Endothelial cell of hepatic sinusoid (primary cell): ENCODE results near the gene ZNF157.

Experiments used
- in situ Hi-C: cut with HindIII; loops from 2 replicates; pipeline ENCODE4 v1.10.0; 2017; ENCODE audit warnings: low sequenced_read_pairs

Gene ZNF157

DNA sequence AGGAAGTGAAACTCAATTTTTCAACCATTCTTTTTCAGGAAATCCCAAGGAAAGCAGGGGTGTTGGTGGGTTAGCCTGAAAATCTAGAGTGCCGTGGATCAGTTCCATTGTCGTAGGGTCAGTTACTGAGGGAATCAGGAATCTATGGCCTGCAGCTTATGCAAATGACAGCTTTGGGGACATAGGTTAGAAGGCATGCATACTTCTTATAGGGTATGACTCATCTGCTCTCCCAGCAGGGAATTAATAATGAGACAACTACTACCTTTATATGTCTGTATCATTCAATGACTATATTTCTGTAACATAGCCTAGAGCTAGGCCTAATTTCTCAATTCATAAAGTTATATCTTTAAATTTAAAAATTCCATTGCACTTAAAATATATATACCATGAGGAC, 76.1 kb downstream of the ZNF157 start:
- in situ Hi-C loops: no loop called here

DNA sequence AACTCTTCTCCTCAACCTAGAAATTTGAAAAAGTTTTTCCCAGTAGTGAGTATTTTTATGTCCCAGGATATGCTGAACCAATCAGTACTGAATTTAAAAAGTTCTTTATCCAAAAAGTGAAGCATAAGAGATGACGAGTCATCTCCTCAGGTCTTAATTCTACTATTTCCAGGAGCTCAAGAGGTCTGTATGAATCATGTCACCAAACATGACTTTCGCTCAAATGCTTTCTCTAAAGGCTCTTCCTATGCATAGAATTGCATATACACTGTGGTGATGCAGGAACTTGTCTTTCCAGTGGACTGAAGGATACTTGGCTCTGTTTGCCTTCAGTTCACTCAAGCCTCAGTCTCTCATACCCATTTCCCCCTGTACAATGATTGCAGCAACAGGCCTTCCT, 76.6 kb downstream of the ZNF157 start:
- in situ Hi-C loops: no loop called here

DNA sequence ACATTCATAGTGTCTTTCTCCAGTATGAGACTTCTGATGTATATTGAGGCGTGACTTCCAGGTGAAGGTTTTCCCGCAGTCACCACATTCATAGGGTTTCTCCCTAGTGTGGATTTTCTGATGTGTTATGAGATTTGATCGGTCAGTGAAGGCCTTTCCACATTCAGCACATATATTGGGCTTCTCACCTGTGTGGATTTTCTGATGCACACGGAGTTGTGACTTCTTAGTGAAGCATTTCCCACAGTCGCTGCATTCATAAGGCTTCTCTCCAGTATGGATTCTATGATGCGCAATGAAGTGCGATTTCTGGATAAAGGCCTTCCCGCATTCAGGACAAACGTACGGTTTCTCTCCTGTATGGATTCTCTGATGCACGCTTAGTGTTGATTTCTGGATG, 77.2 kb downstream of the ZNF157 start:
- in situ Hi-C loops: no loop called here

DNA sequence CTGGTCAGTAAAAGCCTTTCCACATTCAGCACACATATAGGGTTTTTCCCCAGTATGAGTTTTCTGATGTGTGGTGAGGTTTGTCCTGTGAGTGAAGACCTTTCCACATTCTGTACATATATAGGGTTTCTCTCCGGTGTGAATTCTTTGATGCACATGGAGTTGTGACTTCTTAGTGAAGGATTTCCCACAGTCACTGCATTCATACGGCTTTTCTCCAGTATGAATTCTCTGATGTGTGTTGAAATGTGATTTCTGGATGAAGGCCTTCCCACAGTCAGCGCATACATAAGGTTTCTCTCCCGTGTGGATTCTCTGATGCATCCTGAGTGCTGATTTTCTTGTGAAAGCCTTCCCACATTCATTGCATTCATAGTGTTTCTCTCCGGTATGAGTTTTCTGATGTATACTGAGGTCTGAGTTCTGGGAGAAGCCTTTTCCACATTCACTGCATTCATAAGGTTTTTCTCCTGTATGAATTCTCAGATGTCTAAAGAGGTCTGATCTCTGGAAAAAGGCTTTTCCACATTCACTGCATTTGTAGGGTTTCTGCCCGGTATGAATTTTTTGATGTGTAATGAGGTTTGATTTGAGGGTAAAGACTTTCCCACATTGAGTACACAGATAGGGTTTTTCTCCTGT, 77.9 kb downstream of the ZNF157 start:
- in situ Hi-C loops: no loop called here

DNA sequence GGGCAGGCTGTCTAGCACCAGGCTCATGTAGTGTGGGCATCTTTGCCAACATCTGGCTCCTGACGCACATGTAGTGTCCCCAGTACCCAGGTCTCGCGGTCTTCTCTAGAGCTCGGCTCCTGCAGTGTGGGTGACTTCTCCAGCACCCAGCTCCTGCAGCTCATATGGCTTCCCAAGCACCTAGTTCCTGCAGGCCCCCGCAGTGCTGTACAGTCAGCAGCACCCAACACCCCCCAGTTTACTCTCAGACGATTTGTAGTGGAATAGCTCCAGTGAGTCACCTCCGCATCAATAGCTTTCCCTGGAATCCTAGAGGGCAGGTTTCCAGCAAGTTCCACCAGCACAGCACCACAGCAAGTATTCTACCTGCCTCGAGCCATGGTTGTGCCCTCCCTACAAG, 81.7 kb downstream of the ZNF157 start:
- in situ Hi-C loops: no loop called here

DNA sequence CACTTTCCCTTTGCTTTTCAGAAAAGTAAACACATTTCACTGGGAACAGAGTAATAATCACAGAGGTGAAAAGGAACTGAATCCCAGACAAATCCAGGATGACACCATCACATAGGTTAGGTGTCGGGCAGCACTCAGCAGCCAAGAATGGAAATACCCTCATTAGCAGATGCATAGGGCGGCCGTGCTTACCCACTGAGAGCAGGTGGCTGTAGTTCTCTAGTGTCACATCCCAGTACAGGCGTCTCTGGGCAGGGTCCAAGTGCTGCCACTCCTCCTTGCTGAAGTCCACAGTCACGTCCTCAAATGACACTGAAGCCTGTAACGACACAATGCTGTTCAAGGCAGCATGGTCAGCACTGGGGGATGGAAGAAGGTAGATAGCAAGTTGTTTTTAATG, 85.7 kb downstream of the ZNF157 start:
- in situ Hi-C loops: no loop called here

DNA sequence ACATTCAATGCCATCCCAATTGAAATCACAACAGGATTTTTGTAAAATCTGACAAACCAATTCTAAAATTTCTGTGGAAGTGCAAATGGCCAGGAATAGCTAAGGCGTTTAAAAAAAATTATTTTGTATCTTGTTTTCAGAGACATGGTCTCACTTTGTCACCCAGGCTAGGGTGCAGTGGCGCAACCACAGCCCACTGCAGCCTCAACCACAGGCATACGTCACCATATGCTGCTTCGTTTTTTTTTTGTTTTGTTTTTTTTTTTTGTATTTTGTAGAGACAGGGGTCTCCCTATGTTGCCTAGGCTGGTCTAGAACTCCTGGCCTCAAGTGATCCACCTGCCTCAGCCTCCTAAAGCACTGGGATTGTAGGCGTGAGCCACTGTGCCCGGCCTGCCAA, 88.2 kb downstream of the ZNF157 start:
- in situ Hi-C loops: no loop called here

DNA sequence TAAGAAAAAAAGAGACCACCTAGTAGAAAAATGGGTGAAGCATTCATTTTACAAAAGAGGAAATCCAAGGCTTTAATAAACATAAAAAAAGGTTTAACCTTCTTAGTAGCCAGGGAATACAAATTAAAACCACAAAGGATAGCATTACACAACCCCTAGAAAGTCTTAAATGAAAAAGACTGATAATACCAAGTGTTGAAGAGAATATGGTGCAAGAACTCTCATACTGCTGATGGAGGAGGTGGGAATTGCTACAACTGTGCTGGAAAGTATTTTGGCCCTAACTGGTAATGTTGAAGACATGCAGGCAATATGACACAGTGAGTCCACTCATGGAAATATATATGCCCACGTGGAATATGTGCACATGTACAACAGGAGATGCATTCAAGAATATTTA, 90.2 kb downstream of the ZNF157 start:
- in situ Hi-C loops: no loop called here
